HL-60/S4 treated with phorbol 12-myristate 13-acetate at 8.2 ng/mL for 4 days and 3 days (cell line): ENCODE results near the gene PABPN1L.

Source experiments
- in situ Hi-C: fragments of 300-500 bp; cut with MboI; formaldehyde crosslinking; loops from 2 replicates; pipeline ENCODE4 v1.15.0; 2022; ENCODE audit warnings: low sequenced_read_pairs

PABPN1L gene

DNA sequence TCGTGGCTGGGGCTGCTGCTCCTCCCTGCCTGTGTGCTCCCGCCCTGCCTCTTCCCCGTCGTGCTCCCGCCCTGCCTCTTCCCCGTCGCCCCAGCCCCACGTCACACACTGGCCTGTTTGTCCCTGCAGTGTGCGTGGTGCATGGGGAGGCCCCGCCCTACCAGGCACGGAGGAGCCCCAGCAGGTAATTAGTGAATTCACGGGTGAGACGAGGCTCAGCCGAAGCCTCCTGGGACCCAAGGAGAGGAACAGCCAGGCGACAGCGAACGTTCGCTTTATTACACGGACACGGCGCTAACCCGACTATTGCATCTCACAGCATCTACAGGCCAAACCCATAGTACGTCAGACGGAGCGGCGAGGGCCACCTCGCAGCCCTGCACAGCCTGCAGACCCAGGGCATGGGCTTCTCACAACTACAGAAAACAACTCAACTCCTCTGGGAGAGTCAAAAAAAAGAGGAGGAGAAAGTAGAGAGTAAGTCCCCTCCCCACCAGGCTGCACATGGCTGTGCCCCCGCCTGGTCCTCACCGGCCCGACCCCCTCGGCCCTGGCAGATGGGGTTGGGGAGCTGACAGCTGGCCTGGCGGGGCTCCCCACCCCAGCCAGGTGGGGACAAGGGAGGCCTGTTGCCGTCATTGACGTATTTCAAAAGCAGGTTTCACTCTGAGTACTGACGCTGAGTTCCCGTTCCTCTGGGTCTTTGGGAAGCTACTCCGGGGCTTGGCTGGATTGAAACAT, 4.3 kb upstream of the PABPN1L start:
- in situ Hi-C loops: no loop called here

DNA sequence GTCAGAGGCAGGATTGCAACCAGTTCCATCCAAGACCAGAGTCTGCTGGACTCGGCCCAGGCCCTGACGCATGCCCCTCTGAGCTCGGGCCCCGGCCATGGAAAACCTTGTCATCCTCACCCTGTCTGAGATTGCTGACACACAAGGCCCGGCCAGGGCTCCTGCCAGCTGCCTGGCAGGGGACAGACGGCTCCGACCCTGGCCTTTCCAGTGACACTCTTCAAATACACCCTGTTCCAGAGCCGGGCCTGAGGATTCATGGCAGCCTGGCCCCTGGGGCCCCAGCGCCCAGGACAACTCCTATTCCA, 3.2 kb upstream of the PABPN1L start:
- in situ Hi-C loops: no loop called here

DNA sequence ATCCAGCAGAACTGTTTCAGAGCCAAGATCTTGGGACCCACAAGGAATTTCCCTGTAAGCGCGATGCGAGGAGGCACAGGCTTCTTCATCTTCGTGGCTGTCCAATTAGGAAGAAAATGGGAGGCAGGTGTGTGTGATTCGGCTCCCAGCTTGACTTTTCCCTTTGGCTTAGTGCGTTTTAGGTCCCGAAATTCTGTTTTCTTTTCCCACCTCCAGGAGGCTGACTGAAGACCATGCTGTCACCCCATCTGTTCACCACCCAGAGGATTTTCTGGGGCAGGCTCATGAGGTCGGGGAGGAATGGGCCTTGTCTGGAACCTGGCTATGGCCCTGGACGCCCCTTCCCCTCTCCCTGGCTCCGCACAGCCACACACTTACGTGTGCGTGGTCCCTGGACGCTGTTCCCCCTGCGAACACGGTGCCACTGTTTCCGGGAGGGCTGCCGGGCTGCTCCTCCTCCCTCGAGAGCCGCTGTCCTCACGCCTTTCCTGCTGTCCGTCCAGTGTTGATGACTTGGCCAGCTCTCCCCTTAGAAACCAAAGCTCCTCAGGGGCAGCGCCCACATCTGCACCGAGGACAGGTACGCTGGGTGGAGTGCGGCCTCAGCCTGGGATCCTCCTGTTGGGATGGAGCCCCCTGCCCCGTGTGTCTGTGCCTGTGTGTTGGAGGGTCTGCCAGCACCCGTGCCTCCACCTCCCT, 2.7 kb upstream of the PABPN1L start:
- in situ Hi-C loops: no loop called here

DNA sequence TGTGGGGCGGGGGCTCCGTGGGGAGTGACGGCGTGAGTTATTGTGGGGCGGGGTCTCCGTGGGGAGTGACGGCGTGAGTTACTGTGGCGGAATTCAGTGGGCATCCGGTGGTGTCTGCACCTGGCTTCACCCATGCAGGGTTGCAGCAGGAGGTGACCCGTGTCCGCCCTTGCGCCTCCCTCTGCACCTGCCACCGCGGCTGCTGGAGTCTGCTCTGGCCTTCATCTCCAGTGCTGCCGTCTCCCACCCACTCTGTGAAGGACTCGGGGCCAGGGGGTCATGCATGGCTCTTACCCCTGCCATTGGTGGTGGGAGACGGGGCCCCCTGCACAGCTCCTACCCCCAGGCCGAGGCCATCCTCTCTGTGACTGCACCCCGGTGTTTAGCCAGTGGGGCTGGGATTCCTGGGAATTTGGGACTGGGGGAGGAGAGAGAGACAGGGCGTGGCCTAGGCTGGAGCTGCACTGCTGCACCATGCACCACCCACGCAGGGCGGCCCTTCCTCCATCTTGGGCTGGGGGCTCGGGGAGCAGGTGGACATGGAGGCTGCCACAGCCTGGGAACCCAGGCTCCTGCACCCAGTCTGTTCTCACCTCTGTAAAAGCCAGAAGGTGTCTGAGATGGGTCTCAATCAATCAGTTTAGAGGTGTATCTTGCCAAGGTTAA, 1.3 kb upstream of the PABPN1L start:
- in situ Hi-C loops: no loop called here

DNA sequence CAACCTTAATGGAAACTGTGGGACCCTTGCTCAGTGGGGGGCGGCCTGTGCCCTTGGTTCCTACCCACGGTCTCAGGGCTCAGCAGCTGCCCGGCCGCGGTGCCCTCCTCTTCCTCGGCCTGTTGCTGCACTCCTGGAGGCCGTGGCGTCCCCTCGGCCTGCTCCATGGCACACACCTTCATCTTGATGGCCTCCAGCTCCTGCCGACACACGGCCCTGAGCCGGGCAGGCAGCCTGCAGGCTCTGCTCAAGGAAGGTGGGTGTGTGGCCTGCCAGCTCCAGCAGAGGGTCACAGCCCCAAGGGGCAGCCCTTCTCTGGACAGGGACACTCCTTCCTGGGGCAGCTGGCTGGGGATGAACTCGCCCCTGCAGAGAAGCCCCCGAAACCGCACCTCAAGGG, 718 bp downstream of the PABPN1L start:
- in situ Hi-C loops: no loop called here

DNA sequence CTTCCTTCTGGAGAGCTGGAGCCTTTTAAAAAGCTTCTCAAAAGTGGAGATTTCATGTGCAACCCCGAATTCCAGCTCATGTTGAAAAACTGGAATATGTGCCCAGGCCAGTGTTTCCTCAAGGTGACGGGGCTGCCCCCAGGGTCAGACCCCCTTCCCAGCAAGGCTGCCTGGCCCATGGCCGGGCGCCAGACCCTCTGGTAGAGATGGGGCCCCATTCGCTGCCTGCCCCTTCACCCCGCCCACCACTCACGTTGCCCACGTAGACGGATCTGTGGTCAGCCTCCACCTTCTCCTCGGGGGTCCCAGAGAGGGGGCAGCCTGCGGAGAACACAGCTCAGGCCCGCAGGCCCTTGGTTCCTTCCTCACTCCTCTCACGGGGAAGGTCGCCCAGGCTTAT, 1.1 kb downstream of the PABPN1L start:
- in situ Hi-C loops: no loop called here

DNA sequence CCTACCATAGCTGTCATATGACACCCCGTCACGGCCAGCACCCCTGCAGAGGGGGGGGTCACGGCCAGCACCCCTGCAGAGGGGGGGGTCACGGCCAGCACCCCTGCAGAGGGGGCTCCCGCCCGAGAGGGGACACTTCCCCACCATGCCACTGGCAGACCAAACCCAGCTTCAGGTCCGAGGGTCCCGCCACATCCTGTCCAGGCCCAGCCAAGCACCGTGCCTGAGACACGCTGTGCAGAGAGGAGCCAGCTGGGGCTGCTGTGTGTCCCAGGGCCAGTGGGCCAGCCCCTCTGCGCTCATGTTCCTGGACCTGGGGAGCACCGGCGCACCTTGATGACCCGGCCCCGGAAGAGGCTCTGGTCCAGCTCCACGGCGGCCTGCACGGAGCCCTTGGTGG, 1.9 kb downstream of the PABPN1L start:
- in situ Hi-C loops: no loop called here

DNA sequence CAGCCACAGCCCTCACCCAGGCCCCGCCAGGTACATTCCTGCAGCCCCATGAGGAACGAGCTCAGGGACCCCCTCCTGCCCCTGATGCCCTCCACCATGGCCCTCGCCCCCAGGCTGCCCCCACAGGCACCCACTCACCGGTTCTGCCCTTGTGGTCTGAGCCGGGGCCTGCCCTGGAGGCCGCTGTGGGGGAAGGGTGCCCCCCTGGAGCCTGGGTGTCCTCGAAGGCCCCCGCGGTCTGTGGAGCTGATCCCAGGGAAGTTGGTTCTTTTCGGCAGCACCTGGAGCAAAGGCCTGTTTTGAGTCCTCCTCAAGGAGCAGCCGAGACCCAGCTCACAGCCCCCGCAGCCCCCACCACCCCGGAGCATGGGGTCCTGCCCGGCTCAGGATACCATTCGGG, 2.4 kb downstream of the PABPN1L start:
- in situ Hi-C loops: no loop called here

DNA sequence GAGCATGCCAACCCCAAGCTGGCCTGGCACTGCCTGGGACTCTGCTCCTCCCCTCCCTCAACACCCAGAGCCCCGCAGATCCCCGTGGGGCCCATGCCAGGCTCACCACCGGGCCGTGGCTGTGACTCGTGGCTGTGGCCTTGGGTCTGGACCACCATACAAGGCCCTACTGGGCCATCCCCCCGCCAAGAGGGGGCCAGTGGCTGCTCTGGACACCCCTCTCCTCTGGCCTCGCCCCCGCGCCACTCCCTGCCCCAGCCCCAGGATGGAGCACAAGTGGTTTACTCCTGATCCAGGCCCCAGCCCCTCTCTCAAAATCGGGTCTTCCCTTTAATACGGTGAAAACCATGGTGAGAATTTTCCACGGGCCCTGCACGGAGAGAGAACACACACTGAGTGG, 3.0 kb downstream of the PABPN1L start:
- in situ Hi-C loops: no loop called here

DNA sequence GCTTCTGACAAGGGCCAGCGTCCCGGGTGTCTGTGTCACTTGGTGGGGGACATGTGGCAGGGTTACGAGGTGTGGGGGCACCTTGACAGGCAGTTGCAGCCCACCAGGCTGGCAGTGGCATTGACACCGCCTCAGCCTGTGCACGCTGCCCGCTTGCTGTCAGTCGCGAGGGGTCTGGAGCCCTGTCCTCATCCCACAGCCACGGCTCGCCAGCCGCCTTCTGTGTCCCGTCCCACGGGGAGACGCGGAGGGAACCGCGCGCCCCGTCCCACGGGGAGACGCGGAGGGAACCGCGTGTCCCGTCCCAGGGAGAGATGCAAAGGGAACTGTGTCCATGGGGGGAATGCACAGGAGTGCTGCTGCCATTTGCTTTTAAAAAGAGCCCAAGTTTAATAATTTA, 3.5 kb downstream of the PABPN1L start:
- in situ Hi-C loops: no loop called here

DNA sequence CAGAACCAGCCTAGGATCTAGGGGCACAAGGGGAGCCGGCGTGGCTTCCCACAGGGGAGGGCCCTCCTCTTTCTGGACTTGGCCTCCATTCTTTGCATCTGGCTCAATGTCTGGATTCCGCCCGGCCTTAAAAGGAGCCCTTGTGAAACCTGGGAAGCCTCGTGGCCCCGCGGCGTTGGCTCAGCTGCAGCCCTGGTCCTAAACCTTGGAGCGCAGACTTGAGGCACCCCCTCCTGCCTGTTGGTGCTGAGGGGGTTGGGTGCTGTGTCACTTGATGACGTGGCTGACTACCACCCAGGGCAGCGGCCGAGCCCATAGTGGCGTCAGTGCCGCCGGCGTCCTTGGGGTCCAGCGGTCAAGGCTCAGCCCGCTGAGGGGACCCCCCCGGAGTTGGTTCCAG, 5.1 kb downstream of the PABPN1L start:
- in situ Hi-C loops: no loop called here

DNA sequence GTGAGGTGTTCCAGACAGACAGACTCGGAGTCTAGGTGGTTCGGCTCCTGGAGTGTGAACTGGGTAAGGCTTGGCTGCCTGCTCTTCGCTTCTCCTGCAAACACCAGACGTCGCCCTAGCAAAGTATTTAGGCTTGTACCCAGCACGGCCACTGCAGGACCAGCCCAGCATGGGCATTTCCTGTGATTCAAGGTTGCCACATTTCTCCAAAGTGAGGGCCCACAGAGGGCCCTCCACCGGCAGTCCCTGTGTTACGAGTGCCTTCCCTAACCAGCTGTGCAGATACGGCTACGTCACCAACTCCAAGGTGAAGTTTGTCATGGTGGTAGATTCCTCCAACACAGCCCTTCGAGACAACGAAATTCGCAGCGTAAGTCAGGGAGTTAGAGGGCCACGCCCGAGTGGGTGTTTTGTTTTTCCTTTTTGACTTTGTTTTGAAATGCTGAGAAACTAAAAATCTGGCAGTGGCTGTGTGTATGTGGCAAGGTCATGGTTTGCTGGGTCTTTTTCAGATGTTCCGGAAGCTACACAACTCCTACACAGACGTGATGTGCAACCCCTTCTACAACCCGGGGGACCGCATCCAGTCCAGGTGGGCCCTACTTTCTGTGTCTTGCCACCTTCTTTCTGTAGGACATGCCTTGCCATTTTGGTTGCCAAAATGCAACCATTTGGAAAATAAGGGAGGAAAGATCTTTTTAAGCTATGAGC, 6.9 kb downstream of the PABPN1L start:
- in situ Hi-C loops: no loop called here

DNA sequence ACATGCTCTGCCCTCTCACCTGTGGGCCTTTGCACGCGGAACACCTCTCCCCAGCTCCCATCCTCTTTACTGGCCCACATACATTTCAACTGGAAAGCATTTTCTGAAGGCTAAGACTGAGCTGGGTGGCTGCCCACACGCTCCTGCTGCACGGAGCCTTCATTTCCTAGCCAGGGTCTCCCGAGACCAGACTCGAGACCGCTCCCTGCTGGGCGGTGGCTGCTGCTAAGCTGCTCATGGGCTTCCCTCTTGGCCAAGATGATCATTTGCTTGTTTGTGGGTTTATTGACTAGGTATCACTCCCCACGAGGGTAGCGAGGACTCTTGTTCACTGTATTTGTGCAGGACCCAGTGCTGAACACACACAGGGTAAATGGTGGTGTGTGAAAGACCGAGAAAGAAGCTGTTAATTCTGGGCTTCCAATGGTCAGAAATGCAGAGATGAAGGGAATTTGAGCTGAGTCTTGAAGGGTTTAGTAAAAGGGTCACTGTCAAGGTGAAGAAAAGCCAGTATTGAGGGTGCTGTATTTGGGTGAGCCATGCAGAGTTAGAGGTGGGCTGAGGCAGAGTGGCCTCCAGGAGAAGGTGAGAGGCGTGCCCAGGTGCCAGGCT, 8.6 kb downstream of the PABPN1L start:
- in situ Hi-C loops: no loop called here

DNA sequence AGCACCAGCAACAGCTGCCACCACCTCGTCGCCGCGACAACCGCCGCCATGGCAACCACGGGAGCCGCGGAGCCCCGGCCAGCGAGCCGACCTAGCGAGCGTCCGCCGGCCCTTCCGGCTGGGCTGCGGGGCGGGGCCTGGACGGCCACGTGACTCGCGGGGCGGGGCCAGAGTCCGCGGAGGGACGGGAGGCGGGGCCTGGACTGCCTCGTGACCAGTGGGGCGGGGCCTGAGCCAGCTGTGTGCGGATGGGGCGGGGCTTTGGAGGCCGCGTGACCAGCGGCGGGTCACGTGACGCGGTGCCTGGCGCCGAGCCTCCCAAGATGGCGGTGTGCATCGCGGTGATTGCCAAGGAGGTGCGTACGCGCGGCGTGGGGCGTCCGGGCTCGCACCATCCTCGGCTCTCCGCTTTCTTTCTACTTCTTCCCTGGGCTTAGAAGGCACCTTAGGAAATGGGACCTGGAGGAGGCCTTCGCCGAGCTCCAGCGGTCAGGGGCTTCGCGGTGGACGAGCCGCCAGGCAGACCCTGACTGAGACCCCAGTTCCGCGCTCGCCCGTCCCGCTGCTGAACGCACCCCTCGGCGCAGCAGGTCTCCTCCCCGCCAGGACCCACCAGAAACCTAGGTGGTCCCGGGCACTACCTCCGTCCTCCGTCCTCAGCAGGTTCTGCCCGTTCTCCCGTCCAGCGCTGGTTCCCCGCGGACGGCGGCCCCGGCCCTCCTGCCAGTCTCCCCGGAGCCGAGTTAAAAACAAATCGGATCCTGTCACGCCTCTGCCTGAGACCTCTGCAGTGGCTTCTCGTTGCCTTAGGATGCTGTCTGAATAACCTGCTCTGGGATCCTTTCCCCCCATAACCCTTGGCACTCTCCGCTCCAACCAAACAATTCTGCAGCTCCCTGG, 9.4 kb downstream of the PABPN1L start, which contains the start of the genes GALNS and TRAPPC2L:
Gene GALNS, minus strand, starts transcription at position 120 of the 900 bp plus-strand sequence. Its CDS starts 70 bp downstream, at position 50.
Gene TRAPPC2L, plus strand, starts transcription at position 300 of the 900 bp plus-strand sequence. Its CDS starts 24 bp downstream, at position 324.
- in situ Hi-C loops: no loop called here

DNA sequence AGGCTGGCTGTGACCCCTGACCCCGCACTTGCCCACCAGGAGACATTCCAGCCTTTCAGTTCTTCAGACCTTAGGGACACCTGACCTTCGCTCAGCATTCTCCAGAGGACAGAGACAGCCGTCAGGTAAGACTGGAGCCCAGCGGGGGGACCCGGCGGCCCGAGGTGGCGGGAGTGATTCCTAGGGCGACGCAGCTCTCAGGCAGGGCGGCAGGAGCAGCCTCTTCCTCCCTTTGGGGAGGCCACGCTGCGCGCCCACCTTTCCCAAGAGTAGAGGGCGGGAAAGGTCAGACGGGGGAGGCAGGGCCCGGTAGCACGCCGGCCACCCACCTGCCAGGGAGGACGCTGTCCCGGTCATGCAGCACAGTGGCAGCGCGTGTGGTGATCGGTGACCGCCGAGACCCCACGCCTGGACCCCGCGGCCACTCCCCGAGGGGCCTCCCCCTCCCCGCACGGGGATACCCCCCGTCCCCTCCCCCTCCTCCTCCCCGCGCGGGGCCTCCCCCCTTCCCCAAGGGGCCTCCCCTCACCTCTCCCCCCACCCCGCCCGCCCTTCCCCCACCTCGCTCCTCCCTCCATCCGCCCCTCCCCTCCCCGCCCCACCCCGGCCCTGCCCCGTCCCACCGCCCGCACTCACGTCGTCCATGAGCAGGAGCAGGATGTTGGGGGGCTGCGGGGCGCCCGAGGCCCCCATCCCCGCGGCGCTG, 10.2 kb downstream of the PABPN1L start:
- in situ Hi-C loops: no loop called here

DNA sequence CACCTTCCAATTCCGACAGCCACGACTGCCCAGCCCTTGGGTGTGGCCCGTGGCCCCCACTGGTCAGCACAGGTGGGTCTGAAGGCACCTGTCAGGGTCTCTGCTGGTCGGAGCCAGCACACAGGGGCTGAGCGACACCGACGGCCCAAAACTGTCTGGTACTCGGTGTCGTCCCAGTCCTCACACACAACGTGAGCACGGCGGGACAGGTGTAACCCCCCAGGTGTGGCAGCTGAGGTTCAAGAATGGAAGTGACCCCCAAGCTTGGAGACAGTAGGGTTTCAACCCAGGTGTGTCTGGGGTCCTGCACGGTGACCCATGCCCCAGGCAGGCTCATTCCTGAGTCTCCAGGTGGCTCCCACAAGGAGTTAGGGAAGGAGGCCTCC, 10.7 kb downstream of the PABPN1L start:
- in situ Hi-C loops: no loop called here

DNA sequence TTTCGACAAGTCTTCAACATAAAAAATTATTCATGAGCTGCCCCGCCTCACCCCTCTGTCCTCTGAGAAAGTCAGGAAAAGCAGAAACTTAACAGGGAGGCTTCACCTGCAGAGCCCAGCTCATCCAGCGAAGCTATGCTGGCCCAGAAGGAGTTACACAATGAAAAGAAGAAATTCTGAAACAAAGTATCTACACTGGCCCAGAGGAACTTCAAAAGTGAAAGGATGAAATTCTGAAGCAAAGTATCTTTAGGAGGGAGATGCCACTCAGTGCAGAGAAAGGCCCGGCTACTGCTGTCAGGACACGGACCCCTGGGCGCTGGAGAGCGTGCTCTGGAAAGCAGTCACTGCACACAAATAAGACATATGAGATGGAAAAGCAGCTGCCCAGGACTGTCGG, 11.3 kb downstream of the PABPN1L start:
- in situ Hi-C loops: no loop called here

DNA sequence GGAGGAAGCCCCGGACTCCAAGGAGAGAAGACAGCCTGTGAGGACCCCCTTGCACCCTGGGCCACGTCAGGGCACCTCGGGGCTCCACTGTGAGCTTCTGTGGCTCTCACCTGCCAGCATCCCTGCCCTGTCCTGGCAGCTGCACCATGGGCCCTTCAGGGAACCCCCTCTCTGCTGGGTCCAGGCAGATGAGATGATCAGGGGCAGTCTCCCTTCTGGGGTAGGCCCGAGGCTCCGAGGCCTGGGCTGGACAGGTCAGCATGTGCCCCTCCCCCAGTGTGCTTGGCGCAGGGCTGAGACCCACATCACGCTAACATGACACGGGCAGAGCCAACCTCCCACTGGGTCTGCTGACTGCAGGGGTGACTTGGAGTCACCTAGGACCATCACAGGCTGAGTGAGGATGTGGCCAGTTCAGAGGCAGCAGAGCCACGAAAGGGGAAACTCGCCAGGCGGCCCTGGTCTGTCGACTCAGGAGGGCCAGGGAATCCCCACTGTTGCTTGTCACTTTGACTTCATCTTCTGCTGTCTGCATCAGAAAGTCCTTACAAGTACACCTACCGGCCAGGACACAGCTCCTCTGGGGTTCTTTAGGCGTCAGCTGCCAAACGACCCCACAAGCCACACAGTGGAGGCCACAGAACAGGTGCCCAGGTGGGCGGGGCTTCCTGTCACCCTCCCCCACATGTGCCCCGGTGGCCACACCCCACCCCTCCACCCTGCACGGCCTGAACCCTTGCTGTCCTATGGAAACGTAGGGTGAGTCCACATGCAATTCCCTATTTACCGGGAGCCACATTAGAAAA, 12.0 kb downstream of the PABPN1L start:
- in situ Hi-C loops: no loop called here
